ENCODE results near the gene OR2J2. TPM values are rescaled to one million over a fixed set of nuclear protein-coding genes. Genes with fewer than 3 reads are reported as not detected.
"Not testable (repeated sequence)": the region's sequence is repeated elsewhere in the genome, so short reads cannot be mapped to it uniquely, and the experiment has no call there.

OR2J2 gene
- total and polyA plus RNA-seq, 5 experiments from 2014 or later = not detected

- DNase-seq, H3K27ac Mint-ChIP-seq, H3K9me3 Mint-ChIP-seq, POLR2A ChIA-PET, H3K36me3 Mint-ChIP-seq, H3K4me3 Mint-ChIP-seq, H3K4me1 Mint-ChIP-seq, ATAC-seq: not testable (repeated sequence)
- peaks cover 27 to 77% (median 36%) of the 10 kb centered on the region in 5 donors for H3K27me3 Mint-ChIP-seq
These were observed 5.1 kb upstream of the OR2J2 start for GRCh38 chr6:29165571-29165970.

- POLR2A ChIA-PET = no interaction called here
- Mint-ChIP-seq H3K27me3 (peaks cover 13 to 48% (median 24%) of the 10 kb centered on the region in 5 donors), H3K36me3 (no peaks in the 10 kb centered on the region), H3K27ac (no peak overlapping the region), H3K4me3 (no peak overlapping the region), H3K4me1 (no peaks in the 10 kb centered on the region), H3K9me3 (no peaks in the 10 kb centered on the region)
- ATAC-seq = no peak
- no peak for DNase-seq
These were observed 1.0 kb downstream of the OR2J2 start for GRCh38 chr6:29171736-29172135.

GRCh38 chr6:29183594-29183993, 12.9 kb downstream of the OR2J2 start:
- H3K27me3 Mint-ChIP-seq = peaks cover 28 to 69% (median 38%) of the 10 kb centered on the region in 5 donors
- POLR2A ChIA-PET = no interaction called here
- DNase-seq = no peak
- ATAC-seq = no peak
- no peaks in the 10 kb centered on the region for H3K4me1 Mint-ChIP-seq
- H3K36me3 Mint-ChIP-seq = peaks cover 0 to 11% (median 2%) of the 10 kb centered on the region in 3 donors
- no peak overlapping the region for H3K4me3 Mint-ChIP-seq
- no peak overlapping the region for H3K27ac Mint-ChIP-seq
- peaks cover 0 to 28% (median 6%) of the 10 kb centered on the region in 9 donors for H3K9me3 Mint-ChIP-seq

- H3K36me3 Mint-ChIP-seq = peaks cover 2 to 20% (median 13%) of the 10 kb centered on the region in 3 donors
These were observed 18.0 kb downstream of the OR2J2 start for GRCh38 chr6:29188659-29189058.

GRCh38 chr6:29200767-29201662, 30.3 kb downstream of the OR2J2 start:
- no peaks in the 10 kb centered on the region for H3K9me3 Mint-ChIP-seq
- no peak for ATAC-seq
- peaks cover 0 to 3% (median 0%) of the 10 kb centered on the region in 4 donors for H3K4me1 Mint-ChIP-seq
- no peak overlapping the region for H3K27ac Mint-ChIP-seq
- no peaks in the 10 kb centered on the region for H3K36me3 Mint-ChIP-seq
- peaks cover 3 to 15% (median 7%) of the 10 kb centered on the region in 5 donors for H3K27me3 Mint-ChIP-seq
- no peak overlapping the region for H3K4me3 Mint-ChIP-seq
- POLR2A ChIA-PET = no interaction called here
- no peak for DNase-seq

More at GRCh38 chr6:29188659-29189058, 18.0 kb downstream of the OR2J2 start:
- DNase-seq, H3K27ac Mint-ChIP-seq, POLR2A ChIA-PET, ATAC-seq, H3K4me1 Mint-ChIP-seq, H3K4me3 Mint-ChIP-seq: not testable (repeated sequence)
- H3K27me3 Mint-ChIP-seq = peaks cover 32 to 76% (median 41%) of the 10 kb centered on the region in 5 donors
- H3K9me3 Mint-ChIP-seq = peaks cover 0 to 57% (median 13%) of the 10 kb centered on the region in 9 donors

- ATAC-seq (no peak), DNase-seq (no peak)
- POLR2A ChIA-PET = no interaction called here
- Mint-ChIP-seq H3K27me3 (peaks cover 5 to 10% (median 7%) of the 10 kb centered on the region in 5 donors), H3K4me3 (no peak overlapping the region), H3K27ac (no peak overlapping the region), H3K9me3 (no peaks in the 10 kb centered on the region), H3K36me3 (no peaks in the 10 kb centered on the region), H3K4me1 (peaks cover 0 to 3% (median 0%) of the 10 kb centered on the region in 4 donors)
These were observed 31.3 kb downstream of the OR2J2 start for GRCh38 chr6:29201966-29202365.

- POLR2A ChIA-PET = no interaction called here
These were observed 40.8 kb downstream of the OR2J2 start for GRCh38 chr6:29211488-29211887.

GRCh38 chr6:29216528-29216927, 45.8 kb downstream of the OR2J2 start:
- POLR2A ChIA-PET = no interaction called here
- H3K36me3 Mint-ChIP-seq = no peaks in the 10 kb centered on the region
- no peak overlapping the region for H3K27ac Mint-ChIP-seq
- H3K4me1 Mint-ChIP-seq = no peaks in the 10 kb centered on the region
- H3K27me3 Mint-ChIP-seq = peaks cover 19 to 61% (median 32%) of the 10 kb centered on the region in 5 donors
- peaks cover 0 to 1% (median 0%) of the 10 kb centered on the region in 9 donors for H3K9me3 Mint-ChIP-seq
- DNase-seq = no peak
- no peak for ATAC-seq
- H3K4me3 Mint-ChIP-seq = no peak overlapping the region

More at GRCh38 chr6:29211488-29211887, 40.8 kb downstream of the OR2J2 start:
- no peak for ATAC-seq
- no peak for DNase-seq
- Mint-ChIP-seq H3K4me3 (no peak overlapping the region), H3K27ac (no peak overlapping the region), H3K36me3 (no peaks in the 10 kb centered on the region), H3K9me3 (no peaks in the 10 kb centered on the region), H3K27me3 (peaks cover 20 to 69% (median 39%) of the 10 kb centered on the region in 5 donors), H3K4me1 (no peaks in the 10 kb centered on the region)

GRCh38 chr6:29217242-29217641, 46.5 kb downstream of the OR2J2 start:
- H3K4me3 Mint-ChIP-seq, H3K36me3 Mint-ChIP-seq, H3K4me1 Mint-ChIP-seq, ATAC-seq, H3K27ac Mint-ChIP-seq, POLR2A ChIA-PET, DNase-seq, H3K9me3 Mint-ChIP-seq: not testable (repeated sequence)
- peaks cover 19 to 63% (median 31%) of the 10 kb centered on the region in 5 donors for H3K27me3 Mint-ChIP-seq

- DNase-seq, H3K9me3 Mint-ChIP-seq, POLR2A ChIA-PET: not testable (repeated sequence)
These were observed 47.3 kb downstream of the OR2J2 start for GRCh38 chr6:29218056-29218455.

More at GRCh38 chr6:29218056-29218455, 47.3 kb downstream of the OR2J2 start:
- not testable (repeated sequence) for H3K27ac Mint-ChIP-seq, H3K36me3 Mint-ChIP-seq, H3K4me3 Mint-ChIP-seq, ATAC-seq, H3K4me1 Mint-ChIP-seq
- H3K27me3 Mint-ChIP-seq = peaks cover 19 to 59% (median 34%) of the 10 kb centered on the region in 5 donors

Other genes with a start within 250 kb of the OR2J2 start
- 10 to 100 TPM; 79.8 to 80.4 TPM for gene TRIM27, start 246.9 kb upstream of the OR2J2 start, total RNA-seq
- 10 to 100 TPM; 37.5 to 71.3 (median 44.2) TPM for gene TRIM27, start 246.9 kb upstream of the OR2J2 start, polyA plus RNA-seq
- under 1 TPM; 0.49 to 0.63 TPM for gene ZNF311, start 165.6 kb upstream of the OR2J2 start, total RNA-seq
- under 1 TPM in 2 of 3 donors, not detected in 1; 0.05 to 0.36 TPM for gene ZNF311, start 165.6 kb upstream of the OR2J2 start, polyA plus RNA-seq
- gene OR2W1, start 125.7 kb upstream of the OR2J2 start, total RNA-seq = not detected
- gene OR2W1, start 125.7 kb upstream of the OR2J2 start, polyA plus RNA-seq = not detected
- gene OR2B3, start 83.6 kb upstream of the OR2J2 start, total RNA-seq = not detected
- gene OR2B3, start 83.6 kb upstream of the OR2J2 start, polyA plus RNA-seq = not detected
- gene OR2J1, start 71.4 kb upstream of the OR2J2 start, total RNA-seq = not detected
- not detected for gene OR2J1, start 71.4 kb upstream of the OR2J2 start, polyA plus RNA-seq
- not detected for gene OR2J3, start 62.8 kb upstream of the OR2J2 start, total RNA-seq
- gene OR2J3, start 62.8 kb upstream of the OR2J2 start, polyA plus RNA-seq = not detected
- not detected for gene OR14J1, start 130.8 kb downstream of the OR2J2 start, total RNA-seq
- gene OR14J1, start 130.8 kb downstream of the OR2J2 start, polyA plus RNA-seq = not detected
- gene OR5V1, start 198.0 kb downstream of the OR2J2 start, total RNA-seq = not detected
- gene OR5V1, start 198.0 kb downstream of the OR2J2 start, polyA plus RNA-seq = not detected
- gene OR12D3, start 204.4 kb downstream of the OR2J2 start, total RNA-seq = not detected
- gene OR12D3, start 204.4 kb downstream of the OR2J2 start, polyA plus RNA-seq = not detected
- gene OR12D2, start 224.7 kb downstream of the OR2J2 start, total RNA-seq = not detected
- not detected for gene OR12D2, start 224.7 kb downstream of the OR2J2 start, polyA plus RNA-seq
- not detected for gene OR12D1, start 244.0 kb downstream of the OR2J2 start, total RNA-seq
- not detected for gene OR12D1, start 244.0 kb downstream of the OR2J2 start, polyA plus RNA-seq